ENCODE data around the gene PRDM8.

PRDM8 gene

DNA sequence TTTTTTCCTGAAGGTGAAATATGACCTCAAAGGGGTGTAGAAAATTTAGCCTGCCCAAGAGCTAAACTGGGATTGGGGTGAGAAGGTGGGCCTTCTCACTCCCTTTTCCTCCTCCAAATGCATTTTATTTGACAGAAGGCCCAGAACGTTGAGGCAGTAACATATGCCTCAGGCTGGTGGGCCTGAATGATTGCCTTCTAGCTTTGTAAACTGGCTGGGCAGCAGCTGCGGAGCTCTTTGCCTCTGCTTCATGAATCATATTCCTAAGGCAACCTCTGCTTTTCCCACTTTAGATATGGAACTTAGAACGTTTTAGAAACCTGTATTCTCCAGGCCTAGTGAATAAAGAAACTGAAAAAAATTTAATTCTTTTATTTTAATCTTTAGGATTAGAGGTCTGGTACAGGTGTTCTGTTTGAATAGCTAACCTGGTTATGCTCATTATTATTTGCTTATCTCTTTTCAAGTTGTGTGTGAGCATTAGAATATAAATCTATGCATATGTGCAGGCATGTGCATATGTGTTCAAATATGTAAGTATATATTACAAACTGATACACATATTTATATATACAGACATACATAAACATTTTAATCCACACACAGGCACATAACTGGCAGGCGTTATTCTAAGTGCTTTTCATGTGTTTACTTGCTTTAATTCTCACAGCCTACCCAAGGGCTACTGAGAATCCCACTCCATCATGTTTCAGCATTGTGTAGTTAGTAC lies 11.5 kb downstream of the PRDM8 start:
- Histone ChIP-seq H3K27ac (no peak overlapping the region), H3K27me3 (peaks cover 51% of the 10 kb centered on the region), H3K4me1 (ENCODE audit: control insufficient read depth in 1 of 2, insufficient read depth in 1 of 2, low read depth in 1 of 2, low read length in 1 of 2) (peaks cover under 1 to 1% of the 10 kb centered on the region in 2 experiments), H3K4me3 (ENCODE audit: low read depth in 1 of 2, low read length in 1 of 2) (no peak overlapping the region), H3K9me3 (no peaks in the 10 kb centered on the region), H3K36me3 (no peaks in the 10 kb centered on the region)
- TF ChIP-seq, protein P1, sequence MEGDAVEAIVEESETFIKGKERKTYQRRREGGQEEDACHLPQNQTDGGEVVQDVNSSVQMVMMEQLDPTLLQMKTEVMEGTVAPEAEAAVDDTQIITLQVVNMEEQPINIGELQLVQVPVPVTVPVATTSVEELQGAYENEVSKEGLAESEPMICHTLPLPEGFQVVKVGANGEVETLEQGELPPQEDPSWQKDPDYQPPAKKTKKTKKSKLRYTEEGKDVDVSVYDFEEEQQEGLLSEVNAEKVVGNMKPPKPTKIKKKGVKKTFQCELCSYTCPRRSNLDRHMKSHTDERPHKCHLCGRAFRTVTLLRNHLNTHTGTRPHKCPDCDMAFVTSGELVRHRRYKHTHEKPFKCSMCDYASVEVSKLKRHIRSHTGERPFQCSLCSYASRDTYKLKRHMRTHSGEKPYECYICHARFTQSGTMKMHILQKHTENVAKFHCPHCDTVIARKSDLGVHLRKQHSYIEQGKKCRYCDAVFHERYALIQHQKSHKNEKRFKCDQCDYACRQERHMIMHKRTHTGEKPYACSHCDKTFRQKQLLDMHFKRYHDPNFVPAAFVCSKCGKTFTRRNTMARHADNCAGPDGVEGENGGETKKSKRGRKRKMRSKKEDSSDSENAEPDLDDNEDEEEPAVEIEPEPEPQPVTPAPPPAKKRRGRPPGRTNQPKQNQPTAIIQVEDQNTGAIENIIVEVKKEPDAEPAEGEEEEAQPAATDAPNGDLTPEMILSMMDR (IDR thresholded peaks at IDR 0.05) = no peak

DNA sequence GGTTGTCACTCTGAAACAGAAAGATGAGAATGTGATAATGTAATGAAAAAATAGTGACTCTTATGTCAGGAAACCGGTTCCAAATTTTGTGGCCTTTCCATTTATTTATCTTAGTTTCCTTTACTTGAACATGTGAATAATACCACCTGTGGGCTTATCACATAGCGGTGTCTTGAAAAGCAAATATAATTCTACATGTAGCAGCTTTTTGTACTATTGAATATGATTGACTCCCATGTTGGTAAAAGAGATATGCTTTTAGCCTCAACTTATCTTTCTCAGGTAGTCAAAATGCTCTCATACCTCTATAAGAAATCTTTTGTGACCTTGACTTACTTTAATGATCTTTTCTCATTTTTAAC lies 12.0 kb downstream of the PRDM8 start:
- no peaks in the 10 kb centered on the region for H3K36me3 ChIP-seq
- no peaks in the 10 kb centered on the region for H3K4me1 ChIP-seq (ENCODE audit: control insufficient read depth in 1 of 2, insufficient read depth in 1 of 2, low read depth in 1 of 2, low read length in 1 of 2)
- H3K9me3 ChIP-seq = no peaks in the 10 kb centered on the region
- no peak overlapping the region for H3K4me3 ChIP-seq (ENCODE audit: low read depth in 1 of 2, low read length in 1 of 2)
- no peak overlapping the region for H3K27ac ChIP-seq
- TF ChIP-seq, protein P1 (IDR thresholded peaks at IDR 0.05) = no peak
- peaks cover 45% of the 10 kb centered on the region for H3K27me3 ChIP-seq

DNA sequence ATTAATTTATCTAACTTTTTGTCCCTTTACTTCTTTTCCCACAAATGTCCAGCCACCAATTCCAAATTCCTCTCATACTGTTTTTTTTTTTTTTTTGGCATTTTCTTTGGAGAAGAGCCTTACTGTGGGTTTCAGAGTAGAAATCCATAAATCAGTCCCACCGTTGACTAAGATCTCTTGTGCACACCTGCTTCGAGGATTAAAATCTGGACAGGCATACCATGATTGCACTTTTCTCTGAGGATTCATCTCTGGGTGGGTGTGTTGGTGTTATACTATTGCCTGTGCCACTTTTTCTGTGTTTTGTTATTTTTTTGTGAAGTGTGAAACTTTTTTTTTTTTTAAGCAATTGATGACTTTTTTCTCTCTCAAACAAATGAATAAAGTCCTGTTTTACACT lies 13.2 kb downstream of the PRDM8 start:
- TF ChIP-seq, protein P1 (IDR thresholded peaks at IDR 0.05) = no peak
- no peak overlapping the region for H3K27ac ChIP-seq
- H3K4me3 ChIP-seq (ENCODE audit: low read depth in 1 of 2, low read length in 1 of 2) = no peak overlapping the region
- H3K27me3 ChIP-seq = peaks cover 40% of the 10 kb centered on the region
- no peaks in the 10 kb centered on the region for H3K9me3 ChIP-seq
- H3K36me3 ChIP-seq = no peaks in the 10 kb centered on the region
- H3K4me1 ChIP-seq (ENCODE audit: control insufficient read depth in 1 of 2, insufficient read depth in 1 of 2, low read depth in 1 of 2, low read length in 1 of 2) = peaks cover 0 to 2% of the 10 kb centered on the region in 2 experiments

DNA sequence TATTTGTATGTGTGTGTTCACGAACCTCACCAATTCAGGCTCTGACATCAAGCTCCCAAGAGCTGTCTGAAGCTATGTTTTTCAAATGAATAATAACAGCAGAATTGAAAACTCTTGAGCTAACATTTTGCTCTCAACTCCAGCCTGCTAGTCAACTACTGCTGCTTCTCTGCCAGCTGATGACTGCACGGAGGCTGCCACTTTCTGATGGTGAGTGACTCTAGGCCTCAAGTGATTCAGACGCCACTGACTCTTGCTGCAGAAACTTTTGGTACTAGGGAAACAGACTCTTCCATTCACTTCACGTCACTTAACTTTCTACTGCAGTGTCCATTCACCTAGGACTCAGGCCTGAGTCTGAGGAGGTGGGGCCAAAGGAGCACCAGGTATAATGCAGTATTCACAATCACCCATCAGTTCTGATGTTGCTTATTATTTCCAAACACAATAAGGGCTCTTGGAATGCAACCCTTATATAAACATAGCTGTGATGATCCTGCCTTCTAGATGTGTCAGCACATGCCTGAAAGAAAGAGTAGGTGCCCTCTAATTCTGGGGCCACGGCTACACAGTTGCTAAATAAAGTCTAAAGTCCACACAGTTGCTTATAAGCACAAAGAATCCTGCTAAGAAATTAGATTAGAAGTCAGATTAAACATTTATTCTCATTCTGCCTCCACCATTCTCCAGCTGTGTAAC lies 16.0 kb downstream of the PRDM8 start:
- Histone ChIP-seq H3K27ac (no peak overlapping the region), H3K4me3 (ENCODE audit: low read depth in 1 of 2, low read length in 1 of 2) (no peak overlapping the region), H3K27me3 (peaks cover 21% of the 10 kb centered on the region), H3K4me1 (ENCODE audit: control insufficient read depth in 1 of 2, insufficient read depth in 1 of 2, low read depth in 1 of 2, low read length in 1 of 2) (peaks cover 9 to 14% of the 10 kb centered on the region in 2 experiments), H3K9me3 (no peaks in the 10 kb centered on the region), H3K36me3 (no peaks in the 10 kb centered on the region)
- TF ChIP-seq, protein P1 (IDR thresholded peaks at IDR 0.05) = no peak

DNA sequence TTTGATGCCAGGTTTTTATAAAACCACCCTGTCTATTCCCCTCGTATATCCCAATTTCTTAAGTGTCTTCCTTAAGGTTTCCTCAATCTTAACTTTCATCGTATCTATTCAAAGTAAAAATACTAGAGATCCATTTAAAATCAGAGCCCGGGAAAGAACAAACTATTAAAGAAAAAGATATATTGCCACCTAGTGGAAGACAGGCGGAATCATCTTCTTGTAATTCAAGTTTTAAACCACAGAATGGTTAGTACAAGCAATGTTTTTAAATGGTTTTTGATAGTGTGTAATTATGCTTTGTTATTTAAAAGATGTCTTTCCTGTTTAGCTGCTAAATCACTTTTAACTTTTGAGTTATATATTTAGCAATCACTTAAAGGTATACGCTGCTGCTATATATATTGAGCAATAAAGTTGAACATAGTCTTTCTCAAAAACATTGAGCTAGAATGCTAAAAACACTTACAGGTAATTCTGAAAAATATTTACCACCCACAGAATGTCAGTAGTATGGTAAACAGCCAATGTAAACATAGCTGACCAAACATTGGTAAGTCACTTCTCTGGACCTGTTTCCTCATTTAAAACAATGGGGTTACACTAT lies 18.2 kb downstream of the PRDM8 start:
- TF ChIP-seq, protein P1 (IDR thresholded peaks at IDR 0.05) = peak; percentile 79
- H3K4me3 ChIP-seq (ENCODE audit: low read depth in 1 of 2, low read length in 1 of 2) = no peak overlapping the region
- no peaks in the 10 kb centered on the region for H3K36me3 ChIP-seq
- peaks cover 38% of the 10 kb centered on the region for H3K27me3 ChIP-seq
- H3K9me3 ChIP-seq = no peaks in the 10 kb centered on the region
- peaks cover 9 to 14% of the 10 kb centered on the region in 2 experiments for H3K4me1 ChIP-seq (ENCODE audit: control insufficient read depth in 1 of 2, insufficient read depth in 1 of 2, low read depth in 1 of 2, low read length in 1 of 2)
- no peak overlapping the region for H3K27ac ChIP-seq
